Measurements from ENCODE around the gene FMO3. TPM values are rescaled to one million over a fixed set of nuclear protein-coding genes. Genes with fewer than 3 reads are reported as not detected.

The FMO3 gene
- total RNA-seq, 1 donor from 2014 or later = 1.3 TPM

GRCh38 chr1:171122299-171122698 is 31.6 kb downstream of the FMO3 start:
- H3K36me3 ChIP-seq = no peaks in the 10 kb centered on the region
- intact Hi-C loops (cut with micrococcal nuclease) = no loop called here
- H3K27me3 ChIP-seq (ENCODE audit: low read depth) = no peaks in the 10 kb centered on the region
- H3K4me3 ChIP-seq = no peak overlapping the region
- TF ChIP-seq CTCF (IDR thresholded peaks at IDR 0.05; ENCODE audit: borderline replicate concordance) = no peak
- DNase-seq = no peak
- peaks cover 42% of the 10 kb centered on the region for H3K4me1 ChIP-seq
- H3K27ac ChIP-seq (replicated peaks) = peak overlapping the region; percentile 69
- H3K9me3 ChIP-seq (replicated peaks) = no peaks in the 10 kb centered on the region

- TF ChIP-seq CTCF (IDR thresholded peaks at IDR 0.05; ENCODE audit: borderline replicate concordance) = no peak
- H3K27me3 ChIP-seq (ENCODE audit: low read depth) = no peaks in the 10 kb centered on the region
- DNase-seq = no peak
- peaks cover 48% of the 10 kb centered on the region for H3K4me1 ChIP-seq
- no peaks in the 10 kb centered on the region for H3K9me3 ChIP-seq (replicated peaks)
- H3K27ac ChIP-seq (replicated peaks) = peak overlapping the region; percentile 69
- intact Hi-C loops (cut with micrococcal nuclease) = no loop called here
- H3K4me3 ChIP-seq = no peak overlapping the region
- H3K36me3 ChIP-seq = no peaks in the 10 kb centered on the region
Observed at GRCh38 chr1:171122893-171123292, 32.2 kb downstream of the FMO3 start.

GRCh38 chr1:171126504-171126903 is 35.8 kb downstream of the FMO3 start:
- no peak for TF ChIP-seq CTCF (IDR thresholded peaks at IDR 0.05; ENCODE audit: borderline replicate concordance)
- H3K36me3 ChIP-seq = no peaks in the 10 kb centered on the region
- no peak overlapping the region for H3K4me3 ChIP-seq
- H3K27me3 ChIP-seq (ENCODE audit: low read depth) = no peaks in the 10 kb centered on the region
- peak overlapping the region; percentile 53 for H3K27ac ChIP-seq (replicated peaks)
- intact Hi-C loops (cut with micrococcal nuclease) = no loop called here
- DNase-seq = peak; percentile 55
- peaks cover 51% of the 10 kb centered on the region for H3K4me1 ChIP-seq
- peaks cover 13% of the 10 kb centered on the region for H3K9me3 ChIP-seq (replicated peaks)

GRCh38 chr1:171127099-171127498 is 36.4 kb downstream of the FMO3 start:
- peaks cover 13% of the 10 kb centered on the region for H3K9me3 ChIP-seq (replicated peaks)
- intact Hi-C loops (cut with micrococcal nuclease) = no loop called here
- no peak overlapping the region for H3K4me3 ChIP-seq
- no peaks in the 10 kb centered on the region for H3K27me3 ChIP-seq (ENCODE audit: low read depth)
- no peaks in the 10 kb centered on the region for H3K36me3 ChIP-seq
- TF ChIP-seq CTCF (IDR thresholded peaks at IDR 0.05; ENCODE audit: borderline replicate concordance) = no peak
- DNase-seq = no peak
- peak overlapping the region; percentile 53 for H3K27ac ChIP-seq (replicated peaks)
- peaks cover 50% of the 10 kb centered on the region for H3K4me1 ChIP-seq

- Histone ChIP-seq H3K27me3 (ENCODE audit: low read depth) (no peaks in the 10 kb centered on the region), H3K4me3 (no peak overlapping the region), H3K27ac (replicated peaks) (peak overlapping the region; percentile 53), H3K4me1 (peaks cover 46% of the 10 kb centered on the region), H3K36me3 (no peaks in the 10 kb centered on the region), H3K9me3 (replicated peaks) (peaks cover 13% of the 10 kb centered on the region)
- DNase-seq = no peak
- intact Hi-C loops (cut with micrococcal nuclease) = no loop called here
- TF ChIP-seq CTCF (IDR thresholded peaks at IDR 0.05; ENCODE audit: borderline replicate concordance) = no peak
Observed at GRCh38 chr1:171127501-171127900, 36.8 kb downstream of the FMO3 start.

- Histone ChIP-seq H3K4me1 (peaks cover 36% of the 10 kb centered on the region), H3K27ac (replicated peaks) (no peak overlapping the region), H3K36me3 (no peaks in the 10 kb centered on the region), H3K4me3 (no peak overlapping the region), H3K27me3 (ENCODE audit: low read depth) (no peaks in the 10 kb centered on the region), H3K9me3 (replicated peaks) (peaks cover 13% of the 10 kb centered on the region)
- TF ChIP-seq CTCF (IDR thresholded peaks at IDR 0.05; ENCODE audit: borderline replicate concordance) = no peak
- DNase-seq = no peak
- intact Hi-C loops (cut with micrococcal nuclease) = no loop called here
Observed at GRCh38 chr1:171128463-171128862, 37.8 kb downstream of the FMO3 start.
